A549 (cell line): ENCODE results near the gene MEIOSIN. TPM values are rescaled to one million over a fixed set of nuclear protein-coding genes. Genes with fewer than 3 reads are reported as not detected.

Experiments used
- ATAC-seq, 2 experiments: fragments of 200-7000 bp in 1 of 2; fragments of >200 bp in 1 of 2; cut with Nextera tagmentation in 1 of 2; cut with Tn5 transposase in 1 of 2; 3 replicates each; pipeline versions ENCODE4 v1.8.0 to v1.9.1; 2018 to 2020; ENCODE audit warnings: mild to moderate bottlenecking in 1 of 2, moderate library complexity in 1 of 2
- CTCF ChIA-PET: fragments of 300-600 bp; sonication (Branson Sonifier 250); formaldehyde crosslinking; extraction: SDS; loops from one replicate; lab custom pipeline; 2021; ENCODE audit warnings: antibody characterized with exemption, inconsistent platforms; lab: Yijun Ruan, JAX
- POLR2A ChIA-PET: fragments of 350-600 bp; formaldehyde crosslinking; extraction: SDS; loops from one replicate; lab custom pipeline; 2021; ENCODE audit warnings: antibody characterized with exemption, inconsistent platforms; lab: Yijun Ruan, JAX
- DNase-seq, 2 experiments: peaks; one replicate each; pipeline versions ENCODE4 v3.0.0 to v3.0.0-alpha.2; 2011 to 2016; ENCODE audit warnings: low read depth in 1 of 2, low spot score in 1 of 2
- FAIRE-seq: peaks from 2 replicates; lab custom pipeline; 2011; peaks lifted over from hg19 to GRCh38; lab: Jason Lieb, UNC
- H3K27ac ChIP-seq, 2 experiments: fragments of >200 bp; sonication (Bioruptor Twin); formaldehyde crosslinking; 3 replicates each; pipeline ENCODE4 v1.5.1; 2016 to 2017
- H3K4me1 ChIP-seq: fragments of >200 bp; sonication (Bioruptor Twin); formaldehyde crosslinking; 3 replicates; pipeline ENCODE4 v1.6.1; 2016
- H3K4me2 ChIP-seq: fragments of >200 bp; sonication (Bioruptor Twin); formaldehyde crosslinking; 3 replicates; pipeline ENCODE4 v1.6.1; 2016
- H3K4me3 ChIP-seq: fragments of >200 bp; sonication (Bioruptor Twin); formaldehyde crosslinking; 3 replicates; pipeline ENCODE4 v1.5.1; 2016
- H3K9me3 ChIP-seq: fragments of >200 bp; sonication (Bioruptor Twin); formaldehyde crosslinking; 3 replicates; pipeline ENCODE4 v1.6.1; 2016
- BCL3 ChIP-seq: fragments of >200 bp; sonication (Bioruptor Twin); formaldehyde crosslinking; IDR thresholded peaks from 3 replicates; pipeline ENCODE4 v1.6.1; 2016
- BHLHE40 ChIP-seq: IDR thresholded peaks from 2 replicates; pipeline ENCODE4 v1.6.1; 2012; ENCODE audit warnings: low read depth, low read length, inconsistent platforms
- CBX2 ChIP-seq: fragments of 200-600 bp; sonication (generic); IDR thresholded peaks from 2 replicates; pipeline ENCODE4 v1.6.1; 2016; ENCODE audit warnings: low read depth, mild to moderate bottlenecking, borderline replicate concordance
- CEBPB ChIP-seq, 2 experiments: fragments of >200 bp in 1 of 2; sonication (Bioruptor Twin) in 1 of 2; formaldehyde crosslinking in 1 of 2; IDR thresholded peaks; 2 replicates each; pipeline ENCODE4 v1.6.1; 2012 to 2016
- ESRRA ChIP-seq: fragments of 150-350 bp; IDR thresholded peaks from 2 replicates; pipeline ENCODE4 v1.6.1; 2014; ENCODE audit warnings: mild to moderate bottlenecking, low read length, borderline replicate concordance
- FOXS1 ChIP-seq: fragments of 250-450 bp; sonication (Bioruptor Pico); IDR thresholded peaks from 2 replicates; pipeline ENCODE4 v1.5.0; 2020; ENCODE audit warnings: mild to moderate bottlenecking, moderate library complexity
- HOXA7 ChIP-seq: fragments of 250-450 bp; sonication (Bioruptor Pico); IDR thresholded peaks from 2 replicates; pipeline ENCODE4 v1.5.0; 2020; ENCODE audit warnings: mild to moderate bottlenecking, moderate library complexity
- HOXB13 ChIP-seq: fragments of 250-450 bp; sonication (Bioruptor Pico); IDR thresholded peaks from 2 replicates; pipeline ENCODE4 v1.5.0; 2020; ENCODE audit warnings: low read depth, mild to moderate bottlenecking, moderate library complexity
- MAFK ChIP-seq: fragments of 450-650 bp; IDR thresholded peaks from 2 replicates; pipeline ENCODE4 v1.6.1; 2014; ENCODE audit not compliant: partially characterized antibody
- MAX ChIP-seq: IDR thresholded peaks from 2 replicates; pipeline ENCODE4 v1.6.1; 2012
- MYC ChIP-seq: IDR thresholded peaks from 2 replicates; pipeline ENCODE4 v1.6.1; 2012; ENCODE audit warnings: mild to moderate bottlenecking, inconsistent platforms, low read length, improper control_type of control experiment, borderline replicate concordance
- NFE2L2 ChIP-seq: fragments of 150-350 bp; conservative IDR thresholded peaks from 2 replicates; pipeline ENCODE4 v1.6.1; 2014; ENCODE audit warnings: low read length
- NPAS2 ChIP-seq: fragments of 250-450 bp; sonication (Bioruptor Pico); IDR thresholded peaks from 2 replicates; pipeline ENCODE4 v1.8.0; 2022; ENCODE audit warnings: mild to moderate bottlenecking, moderate library complexity, borderline replicate concordance
- POLR2AphosphoS2 ChIP-seq: conservative IDR thresholded peaks from 2 replicates; pipeline ENCODE4 v1.6.1; 2012; ENCODE audit warnings: low read length, improper control_type of control experiment, inconsistent platforms
- RAD21 ChIP-seq, 2 experiments: fragments of >200 bp in 1 of 2; sonication (Bioruptor Twin) in 1 of 2; formaldehyde crosslinking in 1 of 2; IDR thresholded peaks in 1 of 2; conservative IDR thresholded peaks in 1 of 2; 2 replicates in 1 of 2; 3 replicates in 1 of 2; pipeline ENCODE4 v1.6.1; 2012 to 2018; ENCODE audit warnings: inconsistent platforms in 1 of 2
- RCOR1 ChIP-seq: fragments of 150-350 bp; IDR thresholded peaks from 2 replicates; pipeline ENCODE4 v1.6.1; 2014; ENCODE audit warnings: antibody characterized with exemption, low read length, low read depth
- RFX5 ChIP-seq: fragments of 450-650 bp; IDR thresholded peaks from 2 replicates; pipeline ENCODE4 v1.7.1; 2014; ENCODE audit warnings: antibody characterized with exemption, mild to moderate bottlenecking, moderate library complexity
- ZSCAN20 ChIP-seq: fragments of 250-450 bp; sonication (Bioruptor Pico); IDR thresholded peaks from 2 replicates; pipeline ENCODE4 v1.8.0; 2022; ENCODE audit warnings: mild to moderate bottlenecking, moderate library complexity
- WGBS: methylation state at CpG from one replicate; pipeline ENCODE4 v1.1.6; 2017; ENCODE audit errors: missing lambda C conversion rate; 5-methylcytosine and 5-hydroxymethylcytosine counted together
- polyA plus RNA-seq, 4 experiments: library from polyadenylated mRNA; depleted of rRNA in 3 of 4; stranded (reverse); fragments of >200 nt; fragmentation: RNase III in 1 of 4; extraction: RNeasy Plus Mini Kit Qiagen cat#74134 plus additional on column Dnase treatment in 1 of 4; gene quantifications; 2 replicates in 3 of 4; 3 replicates in 1 of 4; pipeline ENCODE4 v1.2.3, GENCODE V29; 2011 to 2017

The MEIOSIN gene
- polyA plus RNA-seq, 2 of the 4 experiments (the other 2 are of a cell fraction): not detected

GRCh38 chr19:45757695-45758094 lies 24.5 kb downstream of the MEIOSIN start:
- Histone ChIP-seq H3K4me3 (no peak overlapping the region), H3K4me1 (0 out of 3 replicates have a peak, but pooled peaks cover 3% of the 10 kb centered on the region), H3K27ac (no peak overlapping the region), H3K4me2 (no peak overlapping the region), H3K9me3 (no peaks in the 10 kb centered on the region)
- POLR2A ChIA-PET: interaction anchor here (1.0 kb wide), 1 partner anchor 41 kb away, joined by 3 read pairs; no protein-coding TSS in a partner anchor
- FAIRE-seq (no peak), DNase-seq (no peak), ATAC-seq (no peak)
- WGBS: 79% methylated on average over 9 of the region's 9 CpGs
- CTCF ChIA-PET: interaction anchor here (1.0 to 74.3 kb wide), 5 partner anchors 10 to 65 kb away, joined by 3 to 2204 read pairs (median 96); partner anchors contain the start of genes DMPK, DMWD, QPCTL and RSPH6A
- 0 out of 4 replicates have a peak, but pooled peaks of 1 of the 2 experiments have one; percentile 17 for TF ChIP-seq CEBPB (IDR thresholded peaks at IDR 0.05)
- no peak for TF ChIP-seq MAFK

GRCh38 chr19:45758921-45759320 lies 25.7 kb downstream of the MEIOSIN start:
- Histone ChIP-seq H3K4me2 (no peak overlapping the region), H3K27ac (no peak overlapping the region), H3K9me3 (no peaks in the 10 kb centered on the region), H3K4me1 (no peaks in the 10 kb centered on the region), H3K4me3 (no peak overlapping the region)
- FAIRE-seq (no peak), DNase-seq (no peak), ATAC-seq (no peak; a peak in 1 of 6 replicates)
- TF ChIP-seq MAFK (no peak), ESRRA (no peak), RCOR1 (no peak), HOXA7 (CRISPR knock-in tag) (no peak), NPAS2 (CRISPR knock-in tag) (no peak)
- ChIA-PET CTCF (interaction anchor here (0.7 to 74.3 kb wide), 7 partner anchors 9 to 66 kb away, joined by 3 to 2204 read pairs (median 68); partner anchors contain the start of genes DMPK, DMWD, FBXO46 and QPCTL), POLR2A (interaction anchor here (1.6 kb wide), 1 partner anchor 10 kb away, joined by 4 read pairs; the partner anchor contains the start of gene SIX5)
- 65% methylated on average over 7 of the region's 9 CpGs for WGBS

GRCh38 chr19:45761714-45762113 lies 28.5 kb downstream of the MEIOSIN start:
- no peaks in the 10 kb centered on the region for H3K9me3 ChIP-seq
- no peak overlapping the region for H3K27ac ChIP-seq
- CTCF ChIA-PET: interaction anchor here (1.8 to 74.3 kb wide), 5 partner anchors 6 to 69 kb away, joined by 6 to 2204 read pairs (median 96); partner anchors contain the start of genes DMPK, DMWD, QPCTL and RSPH6A
- DNase-seq: no peak
- ATAC-seq: no peak
- POLR2A ChIA-PET: interaction anchor here (1.2 kb wide), 1 partner anchor 69 kb away, joined by 3 read pairs; the partner anchor contains the start of gene QPCTL
- FAIRE-seq: no peak
- WGBS: 82% methylated on average over 17 of the region's 17 CpGs
- TF ChIP-seq RAD21 (conservative IDR thresholded peaks at IDR 0.05 in 1 of 2, IDR thresholded peaks at IDR 0.05 in 1 of 2) (no peak), BHLHE40 (no peak), FOXS1 (CRISPR knock-in tag) (no peak), BCL3 (no peak), NFE2L2 (no peak), ZSCAN20 (CRISPR knock-in tag) (no peak)
- no peak overlapping the region for H3K4me3 ChIP-seq
- peaks cover 8% of the 10 kb centered on the region for H3K4me1 ChIP-seq
- no peak overlapping the region for H3K4me2 ChIP-seq

- Histone ChIP-seq H3K4me3 (no peak overlapping the region), H3K9me3 (no peaks in the 10 kb centered on the region), H3K27ac (no peak overlapping the region), H3K4me1 (peaks cover 13% of the 10 kb centered on the region), H3K4me2 (no peak overlapping the region)
- no peak for TF ChIP-seq MAX
- no peak for TF ChIP-seq POLR2AphosphoS2
- no peak for TF ChIP-seq NPAS2 (CRISPR knock-in tag)
- TF ChIP-seq RFX5: no peak
- no peak for TF ChIP-seq CBX2
- TF ChIP-seq NFE2L2: no peak
- TF ChIP-seq BCL3: no peak
- no peak for TF ChIP-seq MYC
- TF ChIP-seq HOXB13 (CRISPR knock-in tag): no peak
- DNase-seq (no peak), ATAC-seq (no peak), FAIRE-seq (no peak)
- POLR2A ChIA-PET: no interaction called here
- 86% methylated on average over 14 of the region's 15 CpGs for WGBS
- CTCF ChIA-PET: interaction anchor here (1.1 to 74.3 kb wide), 9 partner anchors 8 to 89 kb away, joined by 3 to 2204 read pairs (median 6); partner anchors contain the start of genes DMPK, DMWD, QPCTL and RSPH6A
These were observed 29.8 kb downstream of the MEIOSIN start for GRCh38 chr19:45762870-45763631.
